22Rv1 (cell line): ENCODE data around the gene MRAS.

ENCODE experiments used
- CTCF ChIP-seq: fragments of 450-650 bp; IDR thresholded peaks from 2 replicates; pipeline ENCODE4 v1.5.1; 2017; ENCODE audit warnings: mild to moderate bottlenecking
- ZFX ChIP-seq: fragments of 450-650 bp; IDR thresholded peaks from 2 replicates; pipeline ENCODE4 v1.6.1; 2017; ENCODE audit warnings: antibody characterized with exemption, borderline replicate concordance

- TF ChIP-seq CTCF (no peak), ZFX (no peak)
Measured at GRCh38 chr3:138438896-138439295, 90.5 kb downstream of the MRAS start.
